Gastrocnemius medialis (tissue), 4 donors: Measurements from ENCODE around the gene SNRPB. TPM values are rescaled to one million over a fixed set of nuclear protein-coding genes. Genes with fewer than 3 reads are reported as not detected.

ENCODE experiments used
- ATAC-seq, 2 donors: fragments of 150-250 bp; one replicate each; pipeline ENCODE4 v1.9.1; 2016
- DNase-seq, 2 donors: peaks; one replicate each; pipeline ENCODE4 v3.0.0-alpha.2; 2019
- H3K27ac ChIP-seq, 4 donors: fragments of 200-600 bp; sonication (generic); 1 replicate in 1 of 4; 2 replicates in 3 of 4; pipeline ENCODE4 v1.5.1; 2016 to 2018; ENCODE audit warnings: mild to moderate bottlenecking in 2 of 4, moderate library complexity in 1 of 4
- H3K27me3 ChIP-seq, 3 donors: fragments of 200-600 bp; sonication (generic) in 2 of 3; 1 replicate in 1 of 3; 2 replicates in 2 of 3; pipeline versions ENCODE4 v1.5.1 to v1.6.0; 2016 to 2019; ENCODE audit warnings: mild to moderate bottlenecking in 1 of 3, moderate library complexity in 1 of 3
- H3K36me3 ChIP-seq, 2 donors: fragments of 200-600 bp; sonication (generic) in 1 of 2; one replicate each; pipeline ENCODE4 v1.5.1; 2017 to 2018
- H3K4me1 ChIP-seq, 2 donors: fragments of 200-600 bp; sonication (generic) in 1 of 2; one replicate each; pipeline ENCODE4 v1.5.1; 2016 to 2017; ENCODE audit warnings: mild to moderate bottlenecking in 2 of 2
- H3K4me3 ChIP-seq, 4 donors: fragments of 200-600 bp; sonication (generic) in 3 of 4; 1 replicate in 1 of 4; 2 replicates in 3 of 4; pipeline ENCODE4 v1.5.1; 2016 to 2019; ENCODE audit warnings: mild to moderate bottlenecking in 2 of 4
- H3K9me3 ChIP-seq, 3 donors: fragments of 200-600 bp; sonication (generic) in 2 of 3; 1 replicate in 1 of 3; 2 replicates in 2 of 3; pipeline ENCODE4 v1.5.1; 2016 to 2019
- CTCF ChIP-seq, 5 experiments: fragments of 450-650 bp in 3 of 5; fragments of 200-600 bp in 2 of 5; sonication (generic) in 2 of 5; IDR thresholded peaks in 4 of 5; conservative IDR thresholded peaks in 1 of 5; 1 replicate in 4 of 5; 2 replicates in 1 of 5; pipeline ENCODE4 v1.5.1; 2016 to 2019; ENCODE audit warnings: antibody characterized with exemption in 5 of 5, mild to moderate bottlenecking in 3 of 5, moderate library complexity in 3 of 5
- POLR2A ChIP-seq, 2 donors: fragments of 450-650 bp; IDR thresholded peaks; one replicate each; pipeline ENCODE4 v1.6.1; 2017; ENCODE audit warnings: antibody characterized with exemption in 2 of 2, mild to moderate bottlenecking in 2 of 2, moderate library complexity in 2 of 2
- in situ Hi-C, 4 donors: fragments of 200-750 bp; cut with MboI; loops; one replicate each; pipeline versions ENCODE4 v1.15.0 to v1.8.0; 2017; ENCODE audit warnings: low sequenced_read_pairs in 4 of 4
- intact Hi-C: fragments of 100-400 bp; cut with DNase I; formaldehyde crosslinking; loops from one replicate; pipeline ENCODE4 v1.15.1; 2023; ENCODE audit warnings: low total_unique reads
- total RNA-seq, 4 donors: library from RNA; depleted of rRNA; stranded (reverse); fragments of >200 nt; gene quantifications; one replicate each; pipeline versions ENCODE4 v1.1.0 to v1.2.3, GENCODE V29; 2016

Gene SNRPB
- total RNA-seq, 4 donors from 2014 or later, result 131 to 209 (median 190) TPM

- ATAC-seq, result no peak
- DNase-seq, result no peak
- TF ChIP-seq CTCF (IDR thresholded peaks at IDR 0.05 in 4 of 5, conservative IDR thresholded peaks at IDR 0.05 in 1 of 5) (no peak), POLR2A (IDR thresholded peaks at IDR 0.05) (no peak)
- no peaks in the 10 kb centered on the region for H3K27me3 ChIP-seq
- in situ Hi-C loops (no loop called here), intact Hi-C loops (no loop called here)
- no peak overlapping the region for H3K4me3 ChIP-seq
- H3K4me1 ChIP-seq, result no peaks in the 10 kb centered on the region
- H3K9me3 ChIP-seq, result no peaks in the 10 kb centered on the region
- peaks cover 0 to 65% of the 10 kb centered on the region in 2 donors for H3K36me3 ChIP-seq
- no peak overlapping the region for H3K27ac ChIP-seq
These were observed 15.1 kb upstream of the SNRPB start for GRCh38 chr20:2485661-2486060.

- TF ChIP-seq POLR2A (IDR thresholded peaks at IDR 0.05) (no peak), CTCF (IDR thresholded peaks at IDR 0.05 in 4 of 5, conservative IDR thresholded peaks at IDR 0.05 in 1 of 5) (no peak)
- Histone ChIP-seq H3K36me3 (peaks cover 0 to 65% of the 10 kb centered on the region in 2 donors), H3K27me3 (no peaks in the 10 kb centered on the region), H3K27ac (no peak overlapping the region), H3K9me3 (no peaks in the 10 kb centered on the region), H3K4me3 (no peak overlapping the region), H3K4me1 (no peaks in the 10 kb centered on the region)
- intact Hi-C loops (no loop called here), in situ Hi-C loops (no loop called here)
- DNase-seq, result no peak
- ATAC-seq, result no peak
These were observed 14.5 kb upstream of the SNRPB start for GRCh38 chr20:2485080-2485479.

GRCh38 chr20:2483504-2483903 lies 12.9 kb upstream of the SNRPB start:
- H3K36me3 ChIP-seq, result peaks cover 0 to 57% of the 10 kb centered on the region in 2 donors
- DNase-seq (no peak), ATAC-seq (no peak)
- intact Hi-C loops (no loop called here), in situ Hi-C loops (no loop called here)
- no peaks in the 10 kb centered on the region for H3K27me3 ChIP-seq
- H3K9me3 ChIP-seq, result no peaks in the 10 kb centered on the region
- no peak overlapping the region for H3K27ac ChIP-seq
- H3K4me3 ChIP-seq, result no peak overlapping the region
- no peaks in the 10 kb centered on the region for H3K4me1 ChIP-seq
- TF ChIP-seq CTCF (IDR thresholded peaks at IDR 0.05 in 4 of 5, conservative IDR thresholded peaks at IDR 0.05 in 1 of 5), result no peak
- TF ChIP-seq POLR2A (IDR thresholded peaks at IDR 0.05), result no peak

GRCh38 chr20:2480381-2480780 lies 9.8 kb upstream of the SNRPB start:
- no peak for TF ChIP-seq POLR2A (IDR thresholded peaks at IDR 0.05)
- TF ChIP-seq CTCF (IDR thresholded peaks at IDR 0.05 in 4 of 5, conservative IDR thresholded peaks at IDR 0.05 in 1 of 5), result no peak
- Histone ChIP-seq H3K9me3 (no peaks in the 10 kb centered on the region), H3K27me3 (no peaks in the 10 kb centered on the region), H3K27ac (no peak overlapping the region), H3K36me3 (peaks cover 0 to 48% of the 10 kb centered on the region in 2 donors), H3K4me1 (no peaks in the 10 kb centered on the region), H3K4me3 (no peak overlapping the region)
- in situ Hi-C loops (no loop called here), intact Hi-C loops (no loop called here)
- ATAC-seq (no peak), DNase-seq (no peak)
